Hippocampal formation (tissue), 2 donors: ENCODE results near the gene KCNN1.
"Not testable (repeated sequence)": the region's sequence is repeated elsewhere in the genome, so short reads cannot be mapped to it uniquely, and the experiment has no call there.

Experiments
- DNase-seq, 2 donors: peaks; one replicate each; lab custom pipeline; 2025; lab: John Stamatoyannopoulos, UW

Gene KCNN1

DNA sequence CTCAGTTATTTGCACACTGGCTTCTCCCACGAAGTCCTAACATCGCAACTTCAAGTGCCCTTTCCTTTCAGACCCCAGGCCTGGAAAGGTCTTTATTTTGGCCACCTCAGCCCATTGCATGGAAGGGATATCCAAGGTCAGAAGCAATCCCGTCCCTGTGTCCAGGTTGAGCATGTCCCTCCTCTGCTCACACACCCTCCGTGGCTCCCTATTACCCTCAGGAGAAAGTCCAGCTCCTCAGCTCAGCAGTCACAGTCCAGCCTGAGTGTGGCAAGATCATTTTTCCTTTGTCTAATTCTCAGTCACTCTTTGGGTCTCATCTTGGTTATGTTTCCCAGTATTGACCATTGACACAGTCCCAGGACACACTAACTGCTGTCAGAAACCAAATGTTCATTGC is 60.2 kb downstream of the KCNN1 start:
- no peak for DNase-seq

DNA sequence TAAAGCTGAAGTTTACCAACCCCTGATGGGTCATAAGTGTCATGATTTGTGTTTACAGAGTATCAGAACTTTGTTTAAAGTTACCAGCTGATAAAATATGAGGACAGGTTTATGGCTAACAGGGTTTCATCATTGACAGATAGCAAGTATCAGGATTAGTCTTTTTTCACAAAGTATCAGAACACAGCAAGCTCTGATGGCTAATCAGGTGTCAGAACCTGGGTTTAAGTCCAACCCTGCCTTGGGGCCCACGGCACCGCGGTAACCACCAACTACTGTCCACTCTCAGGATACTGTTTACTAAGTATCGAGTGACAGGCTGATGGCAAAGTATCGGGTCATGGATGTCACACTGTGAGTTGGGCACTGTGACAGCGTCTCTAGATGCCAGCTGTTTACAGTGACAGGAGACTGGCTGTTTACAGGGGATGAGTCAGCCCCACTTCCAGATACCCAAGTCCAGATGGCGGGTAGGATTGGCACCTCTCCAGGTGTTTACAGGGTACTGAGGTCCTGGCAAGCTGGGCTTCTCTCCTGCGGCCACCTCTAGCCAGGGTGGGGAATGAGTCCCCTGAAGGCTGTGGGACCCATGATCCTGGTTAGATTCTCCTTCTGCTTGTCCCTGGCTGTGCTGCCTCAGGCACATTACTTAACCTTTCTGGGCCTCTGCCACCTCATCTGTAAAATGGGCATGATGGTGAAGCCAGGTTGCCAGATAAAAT is 62.9 kb downstream of the KCNN1 start:
- peak in 1 of 2 donors; percentile 51 for DNase-seq

GRCh38 chr19:18031401-18031800 is 64.5 kb downstream of the KCNN1 start:
- DNase-seq: not testable (repeated sequence)

GRCh38 chr19:18032102-18032501 is 65.2 kb downstream of the KCNN1 start:
- DNase-seq: not testable (repeated sequence)

GRCh38 chr19:18041054-18041453 is 74.1 kb downstream of the KCNN1 start:
- DNase-seq: no peak

DNA sequence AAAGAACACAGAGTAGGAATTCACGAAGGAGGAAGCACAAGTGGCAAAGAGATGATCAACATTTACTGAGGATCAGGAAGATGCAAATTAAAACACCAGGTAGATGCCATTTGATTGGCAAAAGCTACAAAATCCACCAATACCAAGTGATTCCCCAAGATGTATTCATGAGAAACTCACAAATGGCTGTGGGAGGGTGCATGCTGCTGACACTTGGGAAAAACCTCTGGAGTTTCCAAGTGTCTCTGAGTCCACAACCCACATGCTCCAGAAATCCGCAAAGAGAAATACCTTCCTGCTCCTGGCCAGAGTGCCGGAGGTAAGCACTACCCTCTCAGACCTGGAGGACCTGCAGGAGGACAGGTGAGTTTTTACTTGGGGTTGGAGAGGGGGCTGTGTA is 76.8 kb downstream of the KCNN1 start:
- DNase-seq: no peak

DNA sequence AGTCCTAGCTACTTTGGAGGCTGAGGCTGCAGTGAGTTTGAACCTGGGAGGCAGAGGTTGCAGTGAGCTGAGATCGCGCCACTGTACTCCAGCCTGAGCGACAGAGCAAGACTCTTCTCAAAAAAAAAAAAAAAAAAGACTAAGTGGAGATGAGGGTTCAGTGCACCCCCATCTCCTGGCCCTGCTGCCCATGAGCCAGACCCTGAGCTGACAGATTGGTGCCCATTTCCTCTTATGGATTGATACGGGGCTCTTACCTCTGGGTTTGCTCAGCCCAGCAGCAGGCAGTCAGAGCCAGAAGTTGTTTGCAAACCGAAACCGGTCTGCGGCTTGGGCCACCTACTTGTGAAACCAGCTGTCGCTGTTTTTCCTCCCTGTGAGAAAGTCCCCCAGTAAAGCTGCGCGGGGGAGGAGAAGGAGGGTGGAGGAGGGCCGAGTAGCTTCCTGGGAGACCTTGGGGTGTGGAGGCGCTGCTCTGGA is 78.0 kb downstream of the KCNN1 start:
- peak in 1 of 2 donors; percentile 33 for DNase-seq

GRCh38 chr19:18045307-18046050 is 78.6 kb downstream of the KCNN1 start:
- no peak for DNase-seq

- no peak for DNase-seq
These were observed 79.3 kb downstream of the KCNN1 start for GRCh38 chr19:18046059-18046718.

DNA sequence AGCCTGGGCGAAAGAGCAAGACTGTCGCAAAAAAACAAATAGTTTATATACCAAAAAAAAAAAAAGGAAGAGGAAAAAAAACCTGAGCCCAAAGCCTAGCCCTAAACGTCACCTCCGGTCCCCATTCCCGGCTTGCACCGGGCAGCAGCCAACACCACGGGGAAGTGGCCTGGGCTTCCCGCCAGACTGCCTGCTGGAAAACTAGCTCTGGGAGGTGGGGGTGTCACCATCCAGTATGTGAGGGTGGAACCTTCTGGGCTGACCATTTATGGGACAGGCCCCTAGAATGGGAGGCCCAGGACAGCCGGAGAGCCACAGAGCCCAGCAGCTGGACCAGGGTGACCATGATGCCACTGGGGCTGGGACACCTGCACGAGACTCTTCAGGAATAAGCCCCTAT is 82.5 kb downstream of the KCNN1 start:
- peak; percentile 38 to 60 for DNase-seq
